Neutrophil (primary cell): ENCODE data around the gene ZNF618.

Experiments used
- H3K27ac ChIP-seq: fragments of 200-600 bp; sonication (generic); 2 replicates; pipeline ENCODE4 v1.5.1; 2016; ENCODE audit warnings: mild to moderate bottlenecking, moderate library complexity
- H3K27me3 ChIP-seq: fragments of 200-600 bp; sonication (generic); 2 replicates; pipeline ENCODE4 v1.6.0; 2016; ENCODE audit warnings: mild to moderate bottlenecking
- H3K36me3 ChIP-seq: fragments of 200-600 bp; sonication (generic); 2 replicates; pipeline ENCODE4 v1.5.1; 2017
- H3K4me1 ChIP-seq, 2 experiments: fragments of 200-600 bp in 1 of 2; sonication (generic) in 1 of 2; 1 replicate in 1 of 2; 2 replicates in 1 of 2; pipeline versions ENCODE4 v1.5.1 to v1.6.1; 2013 to 2016; ENCODE audit warnings: low read depth in 1 of 2, low read length in 1 of 2, mild to moderate bottlenecking in 1 of 2, moderate library complexity in 1 of 2; ENCODE audit not compliant: control insufficient read depth in 1 of 2, insufficient read depth in 1 of 2
- H3K4me3 ChIP-seq, 2 experiments: fragments of 200-600 bp in 1 of 2; sonication (generic) in 1 of 2; 1 replicate in 1 of 2; 2 replicates in 1 of 2; pipeline ENCODE4 v1.5.1; 2013 to 2016; ENCODE audit warnings: low read depth in 1 of 2, low read length in 1 of 2, mild to moderate bottlenecking in 1 of 2, moderate library complexity in 1 of 2
- H3K9me3 ChIP-seq: fragments of 200-600 bp; sonication (generic); 2 replicates; pipeline ENCODE4 v1.5.1; 2016
- CTCF ChIP-seq: fragments of 200-600 bp; sonication (generic); IDR thresholded peaks from 2 replicates; pipeline ENCODE4 v1.5.1; 2016; ENCODE audit warnings: antibody characterized with exemption

Gene ZNF618

DNA sequence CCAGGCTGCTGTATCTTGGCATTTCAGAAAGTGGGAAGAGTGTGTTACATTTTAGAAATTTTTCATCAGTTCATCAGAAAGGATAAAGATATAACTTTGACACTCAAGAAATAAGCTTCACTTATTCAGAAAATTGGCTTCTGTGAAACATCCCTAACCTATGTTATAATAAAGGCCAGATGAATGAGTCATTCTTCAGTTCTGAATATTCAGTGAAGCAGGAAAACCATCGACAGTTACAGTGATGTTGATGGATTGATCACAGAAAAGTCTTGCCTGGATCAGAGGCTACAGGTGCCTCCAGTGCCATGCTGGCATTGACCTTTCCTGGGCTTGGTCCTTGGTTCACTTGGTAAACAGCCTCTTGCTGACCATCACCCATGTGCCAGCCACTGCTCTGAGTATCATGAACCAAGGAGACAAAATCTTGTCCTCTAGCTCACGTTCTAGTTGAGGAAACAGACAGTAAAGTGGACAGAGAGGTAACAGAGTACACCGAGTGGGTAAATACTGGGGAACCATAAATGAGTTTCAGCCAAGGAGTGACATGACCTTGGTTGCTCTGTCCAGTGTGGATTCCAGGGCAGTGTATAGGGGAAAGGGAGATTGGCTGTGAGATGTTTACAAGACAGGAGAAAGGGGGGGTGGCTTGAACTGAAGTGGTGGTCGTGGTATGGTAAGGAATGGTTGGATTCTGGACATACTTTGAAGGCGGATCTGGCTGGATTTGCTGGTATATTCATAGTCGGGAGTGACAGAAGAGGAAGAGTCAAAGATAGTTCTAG is 103.4 kb downstream of the ZNF618 start:
- Histone ChIP-seq H3K4me3 (no peak overlapping the region), H3K36me3 (no peaks in the 10 kb centered on the region), H3K4me1 (no peaks in the 10 kb centered on the region), H3K9me3 (no peaks in the 10 kb centered on the region), H3K27ac (no peak overlapping the region), H3K27me3 (no peaks in the 10 kb centered on the region)
- TF ChIP-seq CTCF = no peak

- Histone ChIP-seq H3K4me1 (no peaks in the 10 kb centered on the region), H3K9me3 (no peaks in the 10 kb centered on the region), H3K27ac (no peak overlapping the region), H3K36me3 (no peaks in the 10 kb centered on the region), H3K4me3 (no peak overlapping the region), H3K27me3 (no peaks in the 10 kb centered on the region)
- TF ChIP-seq CTCF = no peak
These were observed 108.7 kb downstream of the ZNF618 start for GRCh38 chr9:113984639-113985380.

- Histone ChIP-seq H3K9me3 (no peaks in the 10 kb centered on the region), H3K4me3 (no peak overlapping the region), H3K4me1 (no peaks in the 10 kb centered on the region), H3K27me3 (no peaks in the 10 kb centered on the region), H3K36me3 (no peaks in the 10 kb centered on the region), H3K27ac (no peak overlapping the region)
- TF ChIP-seq CTCF = no peak
These were observed 110.0 kb downstream of the ZNF618 start for GRCh38 chr9:113985968-113986585.

- Histone ChIP-seq H3K36me3 (no peaks in the 10 kb centered on the region), H3K27ac (no peak overlapping the region), H3K27me3 (no peaks in the 10 kb centered on the region), H3K9me3 (no peaks in the 10 kb centered on the region), H3K4me1 (no peaks in the 10 kb centered on the region), H3K4me3 (no peak overlapping the region)
- no peak for TF ChIP-seq CTCF
These were observed 110.8 kb downstream of the ZNF618 start for GRCh38 chr9:113986931-113987330.

- TF ChIP-seq CTCF = no peak
- Histone ChIP-seq H3K9me3 (no peaks in the 10 kb centered on the region), H3K4me3 (no peak overlapping the region), H3K36me3 (no peaks in the 10 kb centered on the region), H3K27ac (no peak overlapping the region), H3K4me1 (no peaks in the 10 kb centered on the region), H3K27me3 (no peaks in the 10 kb centered on the region)
These were observed 111.4 kb downstream of the ZNF618 start for GRCh38 chr9:113987526-113987925.
